Embryonic facial prominence (tissue), 1 donor: ENCODE results near the gene TNS3.
"Not testable (repeated sequence)": the region's sequence is repeated elsewhere in the genome, so short reads cannot be mapped to it uniquely, and the experiment has no call there.

ENCODE experiments used
- DNase-seq: peaks from one replicate; pipeline ENCODE4 v3.0.0-alpha.2; 2016; ENCODE audit errors: extremely low spot score

The TNS3 gene

DNA sequence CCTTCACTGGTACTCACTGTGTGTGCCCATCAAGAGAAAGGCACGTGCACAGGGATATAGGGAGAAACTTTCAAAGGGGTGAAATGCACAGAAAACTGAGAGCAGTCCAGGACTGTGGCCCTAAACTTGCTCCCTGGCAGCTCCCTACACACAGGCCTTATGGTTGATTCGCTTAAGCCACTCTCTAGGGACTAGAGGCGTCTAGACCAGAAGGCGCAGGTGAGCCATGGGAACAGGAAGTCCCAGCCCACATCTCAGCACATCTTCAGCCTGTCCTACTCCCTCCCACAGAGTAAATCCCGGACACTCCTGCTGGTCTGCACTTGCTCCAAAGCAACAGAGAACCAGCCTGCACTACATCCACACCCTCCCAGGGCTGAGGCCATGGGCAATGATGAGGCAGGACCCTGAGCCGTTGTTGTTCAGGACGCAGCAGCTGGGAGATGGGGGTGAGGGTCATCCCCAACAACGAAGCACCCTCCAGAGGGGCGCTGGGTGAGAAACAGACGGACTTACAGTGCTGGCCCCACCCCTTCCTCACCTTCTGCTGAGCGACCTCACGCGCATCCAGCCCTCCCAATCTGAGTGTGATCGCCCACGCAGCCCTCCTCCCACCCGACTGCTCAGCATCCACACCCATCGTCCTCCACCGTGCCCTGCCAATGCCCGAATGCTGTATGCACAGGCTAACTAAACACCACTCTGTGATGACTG lies 109.3 kb downstream of the TNS3 start:
- DNase-seq: no peak

DNA sequence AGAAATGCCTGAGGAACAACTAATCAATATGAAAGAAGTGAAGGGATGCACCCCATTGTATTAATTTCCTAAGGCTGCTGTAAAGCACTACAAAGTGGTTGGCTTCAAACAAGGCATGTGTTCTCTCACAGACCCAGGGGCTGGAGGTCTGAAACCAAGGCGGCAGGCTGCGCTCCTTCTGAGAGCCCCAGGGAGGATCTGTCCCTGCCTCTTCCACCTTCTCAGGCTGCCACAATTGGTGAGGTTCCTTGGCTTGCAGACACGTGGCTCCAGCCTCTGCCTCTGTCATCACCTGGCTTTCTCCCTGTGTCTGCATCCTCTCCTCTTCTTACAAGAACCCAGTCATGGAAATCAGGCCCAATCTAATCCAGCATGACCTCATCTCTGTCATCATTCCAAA lies 110.1 kb downstream of the TNS3 start:
- DNase-seq: no peak

DNA sequence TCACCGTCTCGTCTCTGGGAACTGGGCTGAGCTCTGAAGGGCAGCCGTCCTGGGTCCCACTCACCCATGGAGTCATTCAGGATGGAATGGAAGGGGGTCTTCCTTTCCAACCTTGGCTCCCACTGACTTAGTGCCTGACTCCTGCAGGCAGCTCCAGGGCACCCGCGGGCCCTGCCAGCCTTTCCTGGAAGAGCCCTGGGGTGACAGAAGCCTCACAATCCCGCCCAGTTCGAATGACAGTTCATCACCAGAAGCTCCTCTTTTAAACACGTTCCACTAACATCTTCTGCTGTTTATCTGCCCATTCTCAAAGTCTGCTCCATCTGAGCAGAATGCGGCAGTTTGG lies 110.6 kb downstream of the TNS3 start:
- DNase-seq: no peak

DNA sequence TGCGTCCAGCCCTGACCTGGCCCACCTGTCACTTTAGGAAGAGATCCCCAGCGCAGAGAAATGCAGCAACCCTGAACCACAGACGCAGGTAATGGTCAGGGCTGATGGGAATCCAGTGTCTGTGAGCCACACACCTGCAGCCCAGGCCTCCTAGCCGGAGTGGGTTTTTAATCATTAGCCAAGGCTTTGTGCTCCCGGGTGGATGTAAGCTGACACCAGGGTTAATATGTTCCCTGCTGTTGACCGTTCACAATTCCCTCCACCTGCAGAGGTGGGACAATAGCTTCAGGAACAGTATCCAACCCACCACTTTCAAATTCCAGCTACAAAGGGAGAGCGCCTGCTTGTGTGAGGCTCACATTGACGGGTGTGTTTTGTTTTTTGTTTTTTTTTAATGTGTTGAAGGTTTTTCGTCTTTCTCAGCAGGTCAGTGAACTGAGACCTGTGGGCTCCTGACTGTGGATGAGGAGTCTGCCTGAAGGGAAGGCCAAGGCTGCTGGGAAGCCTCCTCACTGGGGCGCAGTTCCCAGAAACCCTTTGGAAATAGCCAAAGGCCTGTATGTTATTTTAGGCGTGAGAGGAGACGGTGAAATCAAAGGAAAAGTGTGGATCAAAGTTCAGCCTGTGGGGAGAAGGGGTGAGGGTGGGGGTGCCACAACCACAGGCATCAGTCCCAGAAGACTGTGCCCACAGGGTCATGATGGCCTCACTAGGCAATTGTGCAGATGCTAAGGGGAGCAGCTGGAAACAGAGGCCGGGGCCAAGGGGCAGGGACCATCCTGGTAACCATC lies 111.1 kb downstream of the TNS3 start:
- no peak for DNase-seq

DNA sequence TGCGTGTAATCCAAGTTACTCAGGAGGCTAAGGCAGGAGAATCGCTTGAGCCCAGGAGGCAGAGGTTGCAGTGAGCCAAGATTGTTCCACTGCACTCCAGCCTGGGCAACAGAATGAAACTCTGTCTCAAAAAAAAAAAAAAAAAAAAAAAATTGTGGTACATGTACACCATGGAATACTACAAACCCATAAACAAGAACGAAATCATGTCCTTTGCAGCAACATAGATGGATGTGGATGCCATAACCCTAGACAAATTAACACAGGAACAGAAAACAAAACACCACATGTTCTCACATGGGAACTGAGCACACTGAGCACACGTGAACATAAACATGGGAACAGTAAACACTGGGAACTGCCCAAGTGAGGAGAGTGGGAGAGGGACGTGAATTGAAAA lies 112.1 kb downstream of the TNS3 start:
- DNase-seq: not testable (repeated sequence)

DNA sequence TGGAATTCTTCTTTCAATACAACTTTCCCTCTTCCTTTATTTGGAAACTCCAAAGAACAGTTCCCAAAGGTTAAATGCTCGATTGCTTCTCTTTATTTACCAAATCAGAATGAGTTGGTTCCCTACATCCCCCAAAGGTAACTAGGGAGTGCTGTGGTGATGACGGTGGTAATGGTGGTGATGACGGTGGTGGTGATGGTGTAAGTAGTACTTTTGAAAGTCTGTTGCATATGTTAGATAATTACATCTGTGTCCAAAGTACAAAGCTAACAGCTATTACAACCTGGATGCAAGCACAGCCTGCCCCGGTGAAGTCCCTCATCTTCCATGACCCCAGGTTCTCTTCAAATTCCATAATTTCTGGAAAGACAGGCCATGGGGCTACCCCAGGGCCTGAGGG lies 115.1 kb downstream of the TNS3 start:
- no peak for DNase-seq

DNA sequence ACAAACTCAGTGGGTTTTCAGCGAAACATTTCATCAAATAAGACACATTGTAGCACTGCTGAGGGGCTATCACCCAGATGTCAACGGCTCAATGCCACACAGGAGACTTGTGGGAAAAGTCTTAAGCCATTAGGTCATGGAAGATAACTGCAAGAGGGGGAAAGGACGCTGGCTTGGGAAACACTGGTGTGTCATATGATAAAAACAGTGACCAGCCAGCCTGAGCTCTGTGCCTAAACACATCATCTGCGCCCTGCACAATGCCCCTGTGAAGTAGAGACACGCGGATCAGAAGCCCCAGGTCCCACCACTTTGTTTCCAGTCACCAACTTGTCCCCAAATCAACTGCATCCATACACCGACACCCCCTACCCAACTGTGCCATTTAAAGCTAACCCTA lies 116.7 kb downstream of the TNS3 start:
- no peak for DNase-seq

DNA sequence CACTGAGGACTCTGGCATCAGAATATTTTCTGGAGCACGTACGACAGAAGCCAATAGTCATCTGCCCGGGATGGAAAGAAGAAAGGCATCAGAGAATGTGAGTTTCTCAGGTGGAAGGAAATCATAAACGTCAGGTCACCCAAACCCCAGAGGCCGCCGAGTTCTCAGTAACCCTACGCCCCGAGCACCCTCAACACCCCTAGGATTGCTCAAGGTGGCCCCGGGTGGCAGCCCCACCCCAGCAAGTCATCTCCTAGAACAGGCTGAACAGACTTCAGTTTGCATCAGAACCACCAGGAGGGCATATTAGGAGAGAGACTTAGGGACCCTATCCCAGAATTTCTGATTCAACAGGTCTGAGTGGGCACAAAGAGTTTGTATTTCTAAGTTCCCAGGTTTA lies 117.6 kb downstream of the TNS3 start:
- DNase-seq: no peak

DNA sequence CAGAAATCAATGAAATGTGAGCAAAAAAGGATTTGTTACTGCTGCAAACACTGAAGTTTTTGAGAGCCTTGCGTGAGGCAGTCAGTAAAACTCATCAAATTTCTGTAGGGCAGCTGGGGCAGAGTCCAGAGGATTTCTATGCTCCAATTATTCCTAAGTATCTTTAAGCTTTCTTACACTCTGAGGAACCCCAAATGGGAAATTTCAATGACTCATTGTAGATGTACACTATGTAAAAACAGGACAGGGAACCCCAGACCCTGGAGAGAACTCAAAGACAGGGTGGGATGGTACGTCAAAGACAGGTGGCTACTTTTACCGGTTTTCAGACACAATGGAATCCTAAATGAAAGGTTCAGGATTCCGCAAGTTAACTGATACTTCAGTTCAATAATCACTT lies 120.2 kb downstream of the TNS3 start:
- DNase-seq: no peak

DNA sequence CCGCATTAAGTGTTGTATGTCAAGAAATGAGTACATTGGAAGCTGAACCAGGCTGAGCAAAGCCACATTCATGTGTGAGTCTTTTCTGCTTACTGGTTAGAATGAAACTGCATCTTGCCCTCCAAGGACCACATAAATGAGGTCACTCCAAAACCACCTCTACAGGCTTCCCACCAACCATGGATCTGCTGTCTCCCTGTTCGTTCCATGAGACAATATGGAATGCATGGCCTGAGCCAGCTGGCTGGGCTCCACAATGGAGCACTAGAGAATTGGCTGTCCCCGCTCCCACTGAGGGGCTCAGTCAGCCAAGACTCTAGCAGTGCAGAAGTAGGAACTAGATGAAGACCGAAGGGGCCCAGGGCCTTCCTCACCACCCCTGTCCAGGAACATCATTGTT lies 120.8 kb downstream of the TNS3 start:
- DNase-seq: no peak

DNA sequence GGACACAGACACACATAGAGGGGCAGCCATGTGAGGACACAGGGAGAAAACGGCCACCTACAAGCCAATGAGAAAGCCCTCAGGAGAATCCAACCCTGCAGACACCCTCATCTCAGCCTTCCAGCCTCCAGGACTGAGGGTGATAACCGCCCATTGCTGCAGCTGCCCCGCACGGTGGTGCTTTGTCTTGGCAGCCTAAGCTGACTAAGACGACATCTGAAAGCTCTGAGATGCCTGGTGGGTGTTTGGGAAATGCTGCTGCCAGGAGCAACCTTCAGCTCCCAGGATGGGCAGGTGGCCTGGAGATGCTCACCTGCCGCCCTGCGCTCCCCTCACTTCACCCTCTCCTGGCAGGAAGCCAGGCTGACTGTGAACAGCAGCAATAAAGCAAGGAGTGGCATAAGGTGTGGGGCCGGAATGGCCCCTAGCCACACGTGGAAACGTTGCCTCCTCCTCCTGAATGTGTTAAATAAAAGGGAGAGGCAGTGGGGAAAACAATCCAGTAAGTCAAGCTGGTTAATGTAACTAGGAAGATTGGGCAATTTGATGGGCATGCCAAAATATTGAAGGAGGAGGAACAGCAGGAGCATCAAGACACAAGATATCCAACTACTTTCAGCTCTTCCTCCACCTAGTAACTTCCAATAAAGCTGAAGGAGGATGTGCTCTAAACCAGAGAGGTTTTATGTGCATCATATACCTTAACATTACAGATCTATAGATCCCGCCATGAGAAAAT lies 121.5 kb downstream of the TNS3 start:
- no peak for DNase-seq

DNA sequence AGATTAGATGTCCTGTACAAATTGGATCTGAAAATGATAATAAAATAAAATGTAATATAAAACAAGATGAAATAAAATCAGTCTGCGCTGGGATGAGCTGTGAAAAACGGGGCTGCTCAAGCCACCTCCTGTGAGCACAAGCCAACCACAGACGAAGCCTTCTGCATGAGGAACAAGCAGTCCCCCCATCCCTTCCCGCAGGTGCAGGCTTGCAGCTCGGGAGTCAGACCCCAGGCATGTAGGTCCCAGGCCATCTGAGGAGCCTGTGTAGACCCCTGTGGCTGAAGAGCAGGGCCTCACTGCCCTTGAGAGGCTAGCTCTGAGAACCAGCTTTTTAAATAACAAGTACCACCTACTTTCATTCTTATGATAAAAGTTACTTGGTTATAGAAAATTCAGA lies 123.4 kb downstream of the TNS3 start:
- no peak for DNase-seq

DNA sequence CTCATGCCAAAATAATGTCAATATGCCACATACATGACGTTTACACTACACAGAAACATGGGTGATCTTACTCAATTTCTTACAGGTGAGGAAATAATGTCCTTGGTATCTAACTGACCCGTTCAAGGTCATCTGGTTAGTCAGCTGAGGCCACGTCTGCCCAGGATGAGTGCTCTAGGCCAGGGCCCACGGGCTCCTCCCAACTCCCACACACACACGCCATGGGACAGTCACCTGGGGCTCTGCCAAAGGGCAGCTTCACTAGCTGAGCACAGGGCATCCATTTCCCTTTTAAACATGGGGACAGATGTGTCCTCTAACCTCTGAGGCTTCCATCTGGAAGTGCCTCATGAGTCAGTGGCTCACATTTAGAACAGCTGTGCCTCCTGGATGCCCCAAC lies 123.9 kb downstream of the TNS3 start:
- DNase-seq: no peak

DNA sequence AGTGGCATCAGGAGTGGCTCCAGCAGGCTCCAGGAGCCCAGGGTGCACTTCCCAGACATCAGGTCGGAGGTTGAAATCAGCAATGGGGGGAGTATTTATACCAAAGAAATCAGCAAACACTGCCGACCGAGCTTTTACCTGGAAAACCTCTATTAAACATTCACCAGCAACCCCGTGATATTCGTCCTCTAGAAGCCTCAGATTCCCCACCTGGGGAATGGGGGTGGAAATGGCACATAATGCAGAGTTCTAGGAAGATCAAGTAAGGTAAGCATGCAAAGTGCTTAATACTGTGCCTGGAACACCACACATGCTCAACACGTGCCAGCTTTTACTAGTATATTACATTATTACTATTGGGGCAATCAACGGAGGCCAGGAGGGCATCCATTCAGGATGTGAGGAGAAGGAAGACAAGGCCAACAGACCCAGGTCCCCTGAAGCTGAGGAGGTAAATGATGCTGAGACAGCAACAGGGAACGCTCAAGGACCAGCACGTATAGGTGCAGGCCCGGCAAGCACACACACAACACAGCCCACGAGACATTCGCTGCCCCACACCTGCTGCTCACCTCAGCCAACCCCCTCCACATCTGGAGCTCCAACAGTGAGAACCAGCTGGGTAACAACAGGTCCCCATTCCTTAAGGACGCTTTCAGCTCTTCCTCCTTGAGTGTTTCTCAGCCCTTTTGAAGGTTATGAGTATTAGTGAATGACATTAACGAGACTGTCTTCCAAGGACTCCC lies 125.5 kb downstream of the TNS3 start:
- no peak for DNase-seq

DNA sequence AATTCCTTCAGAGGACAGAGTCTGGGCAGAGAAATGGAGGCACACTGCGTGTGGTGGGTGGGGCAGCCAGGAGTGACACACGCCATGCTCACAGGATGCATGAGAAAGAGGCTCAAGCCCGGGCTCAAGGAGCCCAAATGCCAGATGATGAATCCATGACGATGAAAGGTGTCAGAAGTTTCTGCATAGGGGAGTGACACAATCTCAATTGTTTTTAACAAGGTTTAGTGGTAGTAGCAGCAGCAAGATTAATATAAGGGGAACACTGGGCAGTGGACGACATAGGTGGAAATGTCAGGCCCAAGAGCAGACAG lies 126.1 kb downstream of the TNS3 start:
- DNase-seq: no peak

DNA sequence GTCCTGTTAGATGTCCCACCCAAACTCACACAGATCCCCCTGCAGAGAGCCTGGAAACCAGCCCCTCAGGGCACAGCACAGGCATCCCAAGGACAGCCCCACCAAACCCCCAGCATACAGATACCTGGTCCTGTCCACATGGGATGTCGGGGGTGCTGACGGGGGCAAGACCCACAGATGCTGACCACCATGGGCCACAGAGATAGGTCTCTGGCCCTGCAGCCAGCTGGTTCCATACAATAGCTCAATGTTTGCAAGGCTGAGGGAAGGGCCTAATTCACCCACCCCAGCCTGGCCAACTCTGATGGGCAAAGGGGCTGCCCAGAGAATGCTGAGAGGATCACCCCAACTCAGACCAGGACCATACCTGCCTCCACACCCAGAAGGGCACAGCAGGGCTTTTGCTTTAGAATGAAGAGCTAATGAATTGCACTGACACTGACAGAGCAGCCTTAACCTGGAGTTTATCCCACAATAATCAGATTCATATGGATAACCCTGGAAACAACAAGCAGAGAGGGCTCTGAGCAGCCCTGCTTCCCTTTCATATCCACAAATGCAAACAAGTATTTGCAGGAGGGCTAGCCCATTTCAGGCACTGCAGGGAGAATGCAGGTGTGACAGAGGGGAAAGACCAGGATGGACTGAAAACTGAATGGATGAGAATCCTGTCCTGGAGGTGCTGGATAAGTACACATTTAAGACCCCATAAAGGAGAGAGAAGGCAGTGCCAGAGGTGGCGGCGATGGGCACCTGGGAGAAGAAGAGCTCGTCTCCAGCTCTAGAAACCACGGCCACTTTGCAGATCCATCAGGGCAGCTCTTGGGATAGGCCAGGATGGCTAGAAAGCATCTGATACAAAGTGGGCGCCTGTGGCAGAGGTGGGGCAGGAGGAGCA lies 126.7 kb downstream of the TNS3 start:
- no peak for DNase-seq

DNA sequence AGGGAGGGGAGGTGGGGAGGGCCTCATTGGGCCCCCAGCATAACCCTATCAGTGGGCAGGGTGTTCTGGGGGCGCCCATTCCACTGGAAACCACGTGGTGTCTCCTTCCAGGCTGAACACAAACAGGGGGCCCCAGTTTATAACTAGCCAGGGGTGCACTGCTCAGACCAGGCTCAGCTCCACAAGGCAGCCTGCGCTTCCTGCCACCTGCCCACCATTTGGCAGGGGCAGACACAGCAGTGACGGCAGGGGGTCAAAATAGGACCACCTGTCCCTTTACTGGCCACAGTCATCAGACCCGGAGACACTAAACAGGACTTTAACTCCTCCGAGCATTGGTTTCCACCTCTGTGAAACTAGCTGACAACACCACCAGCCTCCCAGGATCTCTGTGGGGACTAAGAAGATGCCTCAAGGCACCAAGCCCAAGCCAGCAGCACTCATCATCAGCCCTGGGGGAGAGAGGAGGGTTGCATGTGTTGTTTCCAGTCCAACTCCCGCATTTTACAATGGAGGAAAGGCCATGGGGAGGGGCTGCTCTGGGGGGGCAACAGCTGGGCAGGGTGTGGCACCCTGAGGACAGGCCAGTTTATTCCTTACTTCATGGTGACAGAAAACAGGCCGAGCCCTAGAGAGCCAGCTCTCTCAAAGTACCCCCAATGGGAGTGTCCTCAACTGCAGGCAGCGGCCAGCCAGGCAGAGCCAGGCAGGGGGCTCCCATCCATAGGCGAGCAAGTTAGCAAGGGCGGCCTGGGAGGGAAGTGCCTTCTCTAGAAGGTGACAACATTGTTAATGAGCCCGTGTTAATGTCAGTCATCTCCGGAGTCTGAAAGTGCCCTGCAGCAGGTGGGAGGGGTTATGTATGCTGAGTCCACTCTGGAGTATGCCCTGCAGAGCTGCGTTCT lies 127.6 kb downstream of the TNS3 start:
- no peak for DNase-seq

DNA sequence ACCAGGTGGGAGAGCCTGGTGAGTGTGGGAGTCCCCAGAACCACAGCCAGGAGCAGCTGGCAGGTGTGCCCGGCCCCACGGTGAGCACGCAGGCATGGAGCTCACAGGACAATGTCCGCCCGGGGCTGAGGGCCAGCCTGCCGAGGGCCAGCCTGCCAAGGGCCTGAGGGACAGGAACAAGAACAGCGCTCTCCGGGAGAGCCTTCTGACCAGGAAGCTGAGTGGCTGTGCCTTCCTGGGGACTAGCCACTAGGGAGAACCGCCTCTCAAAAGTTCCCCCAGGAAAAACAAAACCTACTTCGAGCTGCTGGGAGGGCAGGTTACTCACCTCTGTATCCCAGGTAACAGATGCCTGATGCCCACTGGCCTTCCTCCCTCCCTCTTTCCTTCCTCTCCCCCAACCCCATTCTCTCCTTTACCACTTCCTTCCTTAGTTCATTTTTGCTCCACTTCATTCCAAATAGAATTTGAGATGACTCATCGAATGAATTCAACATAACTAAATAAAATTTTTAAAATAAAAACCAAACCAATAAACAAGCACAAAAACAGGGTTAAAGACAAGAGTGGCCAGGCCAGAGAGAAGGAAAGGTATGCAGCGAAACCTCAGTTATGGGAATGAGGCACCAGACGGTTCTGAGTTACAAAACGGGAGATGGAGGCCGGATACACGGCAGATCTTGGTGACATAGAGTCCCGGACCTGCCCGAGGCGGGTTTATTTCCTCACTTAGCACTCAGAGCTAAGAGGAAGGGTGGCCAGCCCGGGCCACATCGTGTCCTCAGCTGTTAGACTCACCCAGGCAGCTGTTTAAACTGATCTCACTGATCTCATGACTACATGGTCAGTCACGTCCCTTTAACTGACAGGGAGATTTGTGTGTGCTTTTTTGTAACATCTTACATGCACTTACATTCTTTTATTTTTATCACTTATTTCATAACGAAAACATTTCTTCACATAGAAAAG lies 128.5 kb downstream of the TNS3 start:
- DNase-seq: no peak

DNA sequence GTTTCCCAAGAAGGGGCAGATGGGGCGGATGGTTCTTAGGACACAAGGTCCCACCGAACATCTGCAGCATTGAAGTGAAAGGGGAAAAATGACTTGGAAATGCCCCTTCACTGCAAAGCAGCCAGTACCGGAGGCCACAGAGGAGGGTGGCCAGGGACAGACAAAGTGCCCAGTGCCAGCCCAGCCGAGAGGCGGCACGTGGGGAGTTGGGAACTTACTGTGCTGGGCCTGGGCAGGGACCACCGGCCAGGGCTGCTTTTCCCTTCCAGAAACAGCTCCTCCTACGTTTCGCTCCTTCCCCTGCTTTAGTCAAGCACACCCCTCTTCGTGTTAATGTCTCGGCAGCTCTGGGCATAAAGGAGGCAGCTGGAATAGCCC lies 129.2 kb downstream of the TNS3 start:
- no peak for DNase-seq
